ENCODE data around the gene ST3GAL2. TPM values are rescaled to one million over a fixed set of nuclear protein-coding genes. Genes with fewer than 3 reads are reported as not detected.

ST3GAL2 gene
- total and polyA plus RNA-seq, 10 of the 15 experiments (the other 5 are each of a cell fraction or from before 2014, with no cell fraction given) = 0.95 to 61.7 (median 25.9) TPM

GRCh38 chr16:70349783-70350182 is 89.1 kb downstream of the ST3GAL2 start:
- Histone ChIP-seq H3K9ac (ENCODE audit: control insufficient read depth, insufficient read depth, low read length) (no peak overlapping the region), H3K79me2 (ENCODE audit: control insufficient read depth, insufficient read depth, low read length) (peaks cover 37% of the 10 kb centered on the region), H3K4me1 (ENCODE audit: control insufficient read depth, insufficient read depth, low read length) (peaks cover 4% of the 10 kb centered on the region), H3K36me3 (ENCODE audit: control insufficient read depth in 2 of 2, insufficient read depth in 2 of 2, low read length in 1 of 2) (peaks cover 0 to 4% of the 10 kb centered on the region in 2 experiments; a peak in 3 of 4 replicates), H3K27me3 (replicated peaks in 1 of 2; ENCODE audit: control insufficient read depth in 2 of 2, insufficient read depth in 2 of 2, low read length in 1 of 2) (no peaks in the 10 kb centered on the region), H3K27ac (ENCODE audit: control insufficient read depth, insufficient read depth) (no peak overlapping the region), H4K20me1 (ENCODE audit: control insufficient read depth, insufficient read depth) (no peaks in the 10 kb centered on the region), H3K4me2 (ENCODE audit: control insufficient read depth, insufficient read depth) (no peak overlapping the region; the same call in 1 of the 2 replicates), H3K9me3 (replicated peaks; ENCODE audit: control insufficient read depth, insufficient read depth, low read length) (no peaks in the 10 kb centered on the region), H3K4me3 (no peak overlapping the region), H2AFZ (ENCODE audit: control insufficient read depth, low read depth, low read length) (no peak overlapping the region)
- no TSS peak for BruUV-seq (replicated peaks)
- CTCF ChIA-PET = no interaction called here
- TF ChIP-seq BCL11A (IDR thresholded peaks at IDR 0.05; ENCODE audit: low read depth, low read length) (no peak), BCLAF1 (IDR thresholded peaks at IDR 0.05) (no peak), EZH2 (IDR thresholded peaks at IDR 0.05; ENCODE audit: borderline replicate concordance, control insufficient read depth, low read depth, low read length) (no peak), RB1 (IDR thresholded peaks at IDR 0.05; ENCODE audit: borderline replicate concordance) (no peak), JUNB (IDR thresholded peaks at IDR 0.05) (no peak), TARDBP (IDR thresholded peaks at IDR 0.05; ENCODE audit: borderline replicate concordance) (no peak), SIX5 (IDR thresholded peaks at IDR 0.05; ENCODE audit: low read depth, low read length, severe bottlenecking) (no peak), KDM1A (IDR thresholded peaks at IDR 0.05; ENCODE audit: borderline replicate concordance) (no peak), IRF5 (IDR thresholded peaks at IDR 0.05; ENCODE audit: borderline replicate concordance) (no peak), MEF2A (IDR thresholded peaks at IDR 0.05; ENCODE audit: insufficient read depth, low read depth, low read length) (no peak), EED (IDR thresholded peaks at IDR 0.05; ENCODE audit: low read depth) (no peak), ETV6 (conservative IDR thresholded peaks at IDR 0.05 in 1 of 2, IDR thresholded peaks at IDR 0.05 in 1 of 2; ENCODE audit: borderline replicate concordance in 1 of 2, low read depth in 1 of 2) (no peak), ZNF622 (IDR thresholded peaks at IDR 0.05) (no peak), RAD21 (IDR thresholded peaks at IDR 0.05; ENCODE audit: insufficient read depth, low read depth, low read length) (no peak), NBN (IDR thresholded peaks at IDR 0.05) (no peak), MXI1 (IDR thresholded peaks at IDR 0.05; ENCODE audit: low read depth, low read length) (no peak), NR2C2 (IDR thresholded peaks at IDR 0.05; ENCODE audit: borderline replicate concordance, control insufficient read depth, insufficient read length, low read depth) (no peak), SREBF1 (IDR thresholded peaks at IDR 0.05; ENCODE audit: low read length) (no peak)
- RAD21 ChIA-PET (ENCODE audit: unreplicated experiment) = no interaction called here
- WGBS (ENCODE audit: insufficient coverage, insufficient replicate concordance, low lambda C conversion rate, missing lambda C conversion rate) = 93% methylated on average over 2 of the region's 2 CpGs
- FAIRE-seq (no peak), ATAC-seq (no peak), DNase-seq (ENCODE audit: low read depth, low spot score) (no peak)
- SMC1A ChIA-PET (ENCODE audit: uncharacterized antibody, unreplicated experiment) = no interaction called here
- intact Hi-C loops (cut with micrococcal nuclease; ENCODE audit: unreplicated experiment) = no loop called here
- in situ Hi-C loops (cut with MboI) = no loop called here
- POLR2A ChIA-PET = no interaction called here

Data from GM12878 (cell line).